Measurements from ENCODE around the gene VPS18. TPM values are rescaled to one million over a fixed set of nuclear protein-coding genes. Genes with fewer than 3 reads are reported as not detected.

Gene VPS18
- polyA plus RNA-seq, 1 donor from 2014 or later = 13.8 TPM

GRCh38 chr15:40940296-40940801 lies 46.1 kb downstream of the VPS18 start (continued):
- no peak for TF ChIP-seq POLR2AphosphoS5 (IDR thresholded peaks at IDR 0.05)

GRCh38 chr15:40941068-40941527 lies 46.8 kb downstream of the VPS18 start:
- Histone ChIP-seq H2AFZ (ENCODE audit: low read depth, low read length) (no peak overlapping the region), H3K27me3 (ENCODE audit: insufficient read depth, low read depth, low read length) (peaks cover 7% of the 10 kb centered on the region), H3K79me2 (replicated peaks; ENCODE audit: insufficient read depth, low read length) (no peaks in the 10 kb centered on the region), H3K9me3 (ENCODE audit: low read length) (no peaks in the 10 kb centered on the region), H3K36me3 (ENCODE audit: insufficient read depth, low read length) (no peaks in the 10 kb centered on the region), H3K4me2 (ENCODE audit: low read length) (no peak overlapping the region), H3K4me3 (ENCODE audit: low read length) (peak overlapping the region; percentile 51), H3K9me2 (ENCODE audit: insufficient read depth, low read length) (no peaks in the 10 kb centered on the region), H3K9ac (ENCODE audit: low read length) (peak overlapping the region; percentile 49), H3K27ac (ENCODE audit: low read length) (no peak overlapping the region), H3F3A (ENCODE audit: insufficient read depth, low read length, poor library complexity, severe bottlenecking) (no peaks in the 10 kb centered on the region), H4K20me1 (ENCODE audit: insufficient read depth) (no peaks in the 10 kb centered on the region)
- TF ChIP-seq, protein P1, sequence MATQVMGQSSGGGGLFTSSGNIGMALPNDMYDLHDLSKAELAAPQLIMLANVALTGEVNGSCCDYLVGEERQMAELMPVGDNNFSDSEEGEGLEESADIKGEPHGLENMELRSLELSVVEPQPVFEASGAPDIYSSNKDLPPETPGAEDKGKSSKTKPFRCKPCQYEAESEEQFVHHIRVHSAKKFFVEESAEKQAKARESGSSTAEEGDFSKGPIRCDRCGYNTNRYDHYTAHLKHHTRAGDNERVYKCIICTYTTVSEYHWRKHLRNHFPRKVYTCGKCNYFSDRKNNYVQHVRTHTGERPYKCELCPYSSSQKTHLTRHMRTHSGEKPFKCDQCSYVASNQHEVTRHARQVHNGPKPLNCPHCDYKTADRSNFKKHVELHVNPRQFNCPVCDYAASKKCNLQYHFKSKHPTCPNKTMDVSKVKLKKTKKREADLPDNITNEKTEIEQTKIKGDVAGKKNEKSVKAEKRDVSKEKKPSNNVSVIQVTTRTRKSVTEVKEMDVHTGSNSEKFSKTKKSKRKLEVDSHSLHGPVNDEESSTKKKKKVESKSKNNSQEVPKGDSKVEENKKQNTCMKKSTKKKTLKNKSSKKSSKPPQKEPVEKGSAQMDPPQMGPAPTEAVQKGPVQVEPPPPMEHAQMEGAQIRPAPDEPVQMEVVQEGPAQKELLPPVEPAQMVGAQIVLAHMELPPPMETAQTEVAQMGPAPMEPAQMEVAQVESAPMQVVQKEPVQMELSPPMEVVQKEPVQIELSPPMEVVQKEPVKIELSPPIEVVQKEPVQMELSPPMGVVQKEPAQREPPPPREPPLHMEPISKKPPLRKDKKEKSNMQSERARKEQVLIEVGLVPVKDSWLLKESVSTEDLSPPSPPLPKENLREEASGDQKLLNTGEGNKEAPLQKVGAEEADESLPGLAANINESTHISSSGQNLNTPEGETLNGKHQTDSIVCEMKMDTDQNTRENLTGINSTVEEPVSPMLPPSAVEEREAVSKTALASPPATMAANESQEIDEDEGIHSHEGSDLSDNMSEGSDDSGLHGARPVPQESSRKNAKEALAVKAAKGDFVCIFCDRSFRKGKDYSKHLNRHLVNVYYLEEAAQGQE (IDR thresholded peaks at IDR 0.05; ENCODE audit: borderline replicate concordance) = no peak
- TF ChIP-seq EZH2 (IDR thresholded peaks at IDR 0.05; ENCODE audit: borderline replicate concordance, insufficient read depth, low read length, poor library complexity, severe bottlenecking) (no peak), CTCF (IDR thresholded peaks at IDR 0.05; ENCODE audit: poor library complexity, severe bottlenecking) (no peak), TAF1 (IDR thresholded peaks at IDR 0.05; ENCODE audit: low read depth) (no peak), RAD21 (conservative IDR thresholded peaks at IDR 0.05) (no peak), POLR2AphosphoS5 (IDR thresholded peaks at IDR 0.05) (no peak), EP300 (conservative IDR thresholded peaks at IDR 0.05; ENCODE audit: poor library complexity, severe bottlenecking) (no peak), MXI1 (conservative IDR thresholded peaks at IDR 0.05; ENCODE audit: poor library complexity, severe bottlenecking) (no peak), SMC3 (conservative IDR thresholded peaks at IDR 0.05; ENCODE audit: poor library complexity) (no peak)

DNA sequence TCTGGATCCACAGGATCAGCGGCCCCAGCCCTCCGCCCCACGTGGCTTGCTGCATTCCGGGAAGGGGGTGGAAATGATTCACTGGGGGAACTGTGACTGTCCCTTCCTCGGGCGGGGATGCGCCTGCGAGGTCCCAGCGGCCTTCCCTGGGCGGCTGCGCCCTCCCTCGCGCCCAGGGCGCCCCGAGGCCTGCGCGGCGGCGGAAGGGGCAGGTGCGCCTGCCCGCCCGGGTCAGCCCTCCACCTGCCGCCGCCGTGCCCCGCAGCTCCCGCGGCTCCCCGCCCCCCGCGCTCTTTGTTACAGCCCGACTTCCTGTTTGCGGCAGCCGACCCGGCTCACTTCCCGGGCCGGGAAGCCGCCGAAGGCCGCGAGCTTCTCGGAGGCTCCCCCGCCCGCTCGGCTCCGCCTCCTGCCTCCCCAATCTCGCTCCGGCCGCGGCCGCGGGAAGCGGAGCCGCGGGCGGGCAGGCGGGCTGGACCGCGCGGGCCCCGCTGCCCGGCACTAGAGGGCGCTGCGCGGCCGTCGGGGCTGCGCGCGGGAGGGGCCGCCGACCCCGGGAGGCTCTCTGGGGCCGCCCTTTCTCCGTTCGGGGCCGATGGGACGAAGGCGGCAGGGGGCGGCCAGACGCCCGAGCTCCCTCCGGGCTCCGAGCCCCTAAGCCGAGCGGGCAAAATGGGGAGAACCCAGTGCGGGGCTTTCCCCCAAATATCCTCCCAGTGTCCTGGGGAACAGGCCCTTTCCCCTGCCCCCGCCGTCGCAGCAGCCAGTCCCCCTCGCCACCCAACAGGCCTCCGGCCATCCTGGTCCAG lies 47.5 kb downstream of the VPS18 start:
- Histone ChIP-seq H3K27ac (ENCODE audit: low read length) (no peak overlapping the region), H3K9me2 (ENCODE audit: insufficient read depth, low read length) (no peaks in the 10 kb centered on the region), H4K20me1 (ENCODE audit: insufficient read depth) (no peaks in the 10 kb centered on the region)

More for the DNA sequence above, 47.5 kb downstream of the VPS18 start:
- Histone ChIP-seq H3K4me2 (ENCODE audit: low read length) (no peak overlapping the region), H3F3A (ENCODE audit: insufficient read depth, low read length, poor library complexity, severe bottlenecking) (no peaks in the 10 kb centered on the region), H3K79me2 (replicated peaks; ENCODE audit: insufficient read depth, low read length) (no peaks in the 10 kb centered on the region), H3K27me3 (ENCODE audit: insufficient read depth, low read depth, low read length) (peaks cover 7% of the 10 kb centered on the region), H3K9me3 (ENCODE audit: low read length) (no peaks in the 10 kb centered on the region), H3K9ac (ENCODE audit: low read length) (peak overlapping the region; percentile 49), H3K4me3 (ENCODE audit: low read length) (peak overlapping the region; percentile 53), H2AFZ (ENCODE audit: low read depth, low read length) (no peak overlapping the region), H3K36me3 (ENCODE audit: insufficient read depth, low read length) (no peaks in the 10 kb centered on the region)
- TF ChIP-seq TAF1 (IDR thresholded peaks at IDR 0.05; ENCODE audit: low read depth) (no peak), MXI1 (conservative IDR thresholded peaks at IDR 0.05; ENCODE audit: poor library complexity, severe bottlenecking) (no peak), CTCF (IDR thresholded peaks at IDR 0.05; ENCODE audit: poor library complexity, severe bottlenecking) (peak; percentile 75), POLR2AphosphoS5 (IDR thresholded peaks at IDR 0.05) (no peak), EZH2 (IDR thresholded peaks at IDR 0.05; ENCODE audit: borderline replicate concordance, insufficient read depth, low read length, poor library complexity, severe bottlenecking) (no peak), EP300 (conservative IDR thresholded peaks at IDR 0.05; ENCODE audit: poor library complexity, severe bottlenecking) (peak; percentile 14), SMC3 (conservative IDR thresholded peaks at IDR 0.05; ENCODE audit: poor library complexity) (no peak), RAD21 (conservative IDR thresholded peaks at IDR 0.05) (peak; percentile 12)
- TF ChIP-seq, protein P1 (IDR thresholded peaks at IDR 0.05; ENCODE audit: borderline replicate concordance) = no peak

Measured in neural cell (in vitro differentiated cells).